ENCODE results near the gene KIF16B. TPM values are rescaled to one million over a fixed set of nuclear protein-coding genes. Genes with fewer than 3 reads are reported as not detected.

KIF16B gene
- total RNA-seq, 6 donors from 2014 or later, result 18.4 to 114 (median 26.3) TPM

GRCh38 chr20:16477632-16478031 lies 95.6 kb downstream of the KIF16B start:
- H3K27me3 ChIP-seq, result no peaks in the 10 kb centered on the region
- no peaks in the 10 kb centered on the region for H3K36me3 ChIP-seq
- no peak overlapping the region for H3K27ac ChIP-seq
- no peak for DNase-seq
- WGBS, 2 donors, result 50 to 57% methylated on average over 5 of the region's 5 CpGs
- H3K4me1 ChIP-seq, result peaks cover 5 to 10% (median 9%) of the 10 kb centered on the region in 4 donors
- no peaks in the 10 kb centered on the region for H3K9me3 ChIP-seq
- no peak for TF ChIP-seq POLR2AphosphoS5 (IDR thresholded peaks at IDR 0.05)
- no peak for TF ChIP-seq POLR2A (IDR thresholded peaks at IDR 0.05)
- no peak for TF ChIP-seq EP300 (IDR thresholded peaks at IDR 0.05)
- TF ChIP-seq CTCF (IDR thresholded peaks at IDR 0.05), result no peak
- H3K4me3 ChIP-seq, result no peak overlapping the region
- ATAC-seq (ENCODE audit: low FRiP score in 2 of 2), result no peak

GRCh38 chr20:16476032-16476431 lies 97.2 kb downstream of the KIF16B start:
- H3K4me3 ChIP-seq, result no peak overlapping the region
- WGBS, 2 donors, result 15% methylated on average over 3 of the region's 3 CpGs
- TF ChIP-seq CTCF (IDR thresholded peaks at IDR 0.05), result peak in 5 of 6 experiments; percentile 30 to 66 (median 58)
- TF ChIP-seq POLR2A (IDR thresholded peaks at IDR 0.05), result no peak
- H3K36me3 ChIP-seq, result no peaks in the 10 kb centered on the region
- no peak overlapping the region for H3K27ac ChIP-seq
- H3K9me3 ChIP-seq, result no peaks in the 10 kb centered on the region
- DNase-seq, result no peak
- H3K27me3 ChIP-seq, result no peaks in the 10 kb centered on the region
- peaks cover 5 to 10% (median 9%) of the 10 kb centered on the region in 4 donors for H3K4me1 ChIP-seq
- ATAC-seq (ENCODE audit: low FRiP score in 2 of 2), result peak; percentile 56 to 75

- TF ChIP-seq POLR2A (IDR thresholded peaks at IDR 0.05) (no peak), CTCF (IDR thresholded peaks at IDR 0.05) (no peak), POLR2AphosphoS5 (IDR thresholded peaks at IDR 0.05) (no peak), EP300 (IDR thresholded peaks at IDR 0.05) (no peak)
- ATAC-seq (ENCODE audit: low FRiP score in 2 of 2) (peak in 1 of 2 donors; percentile 31), DNase-seq (no peak)
- Histone ChIP-seq H3K27me3 (no peaks in the 10 kb centered on the region), H3K36me3 (no peaks in the 10 kb centered on the region), H3K27ac (no peak overlapping the region), H3K9me3 (no peaks in the 10 kb centered on the region), H3K4me3 (no peak overlapping the region), H3K4me1 (peaks cover 5 to 10% (median 9%) of the 10 kb centered on the region in 4 donors)
- WGBS, 2 donors, result 61 to 63% methylated on average over 6 of the region's 6 CpGs
Measured at GRCh38 chr20:16475225-16475624, 98.0 kb downstream of the KIF16B start.

- Histone ChIP-seq H3K9me3 (no peaks in the 10 kb centered on the region), H3K4me1 (peaks cover 5 to 10% (median 9%) of the 10 kb centered on the region in 4 donors), H3K36me3 (no peaks in the 10 kb centered on the region), H3K27ac (no peak overlapping the region), H3K27me3 (no peaks in the 10 kb centered on the region), H3K4me3 (no peak overlapping the region)
- ATAC-seq (ENCODE audit: low FRiP score in 2 of 2) (no peak), DNase-seq (no peak)
- TF ChIP-seq POLR2A (IDR thresholded peaks at IDR 0.05), result no peak
- TF ChIP-seq EP300 (IDR thresholded peaks at IDR 0.05), result no peak
- TF ChIP-seq POLR2AphosphoS5 (IDR thresholded peaks at IDR 0.05), result no peak
- TF ChIP-seq CTCF (IDR thresholded peaks at IDR 0.05), result no peak
- WGBS, 2 donors, result 80 to 93% methylated on average over 2 of the region's 2 CpGs
Measured at GRCh38 chr20:16474363-16474762, 98.9 kb downstream of the KIF16B start.
